K562 (cell line): ENCODE data around the gene CD84. TPM values are rescaled to one million over a fixed set of nuclear protein-coding genes. Genes with fewer than 3 reads are reported as not detected.

Experiments used
- MEIS2 ChIP-seq: fragments of 450-650 bp; IDR thresholded peaks from 2 replicates; pipeline ENCODE4 v1.6.1; 2014; ENCODE audit warnings: mild to moderate bottlenecking; ENCODE audit not compliant: partially characterized antibody
- MYNN ChIP-seq, 2 experiments: sonication (generic); formaldehyde crosslinking in 1 of 2; IDR thresholded peaks; 2 replicates each; pipeline versions ENCODE4 v1.5.0 to v1.6.1; 2016 to 2020; ENCODE audit warnings: antibody characterized with exemption in 1 of 2, missing genetic modification reagents in 1 of 2
- SMAD2 ChIP-seq: fragments of 150-350 bp; IDR thresholded peaks from 2 replicates; pipeline ENCODE4 v1.6.1; 2014; ENCODE audit warnings: low read depth, mild to moderate bottlenecking, low read length
- SMARCC2 ChIP-seq: fragments of 450-650 bp; IDR thresholded peaks from 2 replicates; pipeline ENCODE4 v1.6.1; 2017; ENCODE audit warnings: antibody characterized with exemption, moderate library complexity, mild to moderate bottlenecking, low read depth
- TGIF2 ChIP-seq: sonication (generic); formaldehyde crosslinking; IDR thresholded peaks from 2 replicates; pipeline ENCODE4 v1.8.1; 2022; ENCODE audit warnings: mild to moderate bottlenecking, missing genetic modification reagents, moderate library complexity
- ZNF174 ChIP-seq: fragments of 250-450 bp; sonication (Bioruptor Pico); IDR thresholded peaks from 2 replicates; pipeline ENCODE4 v1.4.0; 2020; ENCODE audit warnings: mild to moderate bottlenecking
- ZNF311 ChIP-seq: fragments of 250-450 bp; sonication (Bioruptor Pico); IDR thresholded peaks from 2 replicates; pipeline ENCODE4 v1.4.0; 2020; ENCODE audit warnings: mild to moderate bottlenecking, moderate library complexity
- polyA plus RNA-seq, 8 experiments: library from polyadenylated mRNA; depleted of rRNA in 4 of 8; stranded (reverse) in 5 of 8; unstranded in 3 of 8; fragments of >200 nt; fragmentation: Nextera tagmentation in 2 of 8; fragmentation: Illumina TruSeq in 1 of 8; extraction: Ambion mirVana in 2 of 8; extraction: Trizol in 1 of 8; gene quantifications; 2 replicates each; pipeline versions ENCODE4 v1.2.1 to v1.2.3, GENCODE V29; 2011 to 2014; ENCODE audit warnings: inconsistent platforms in 1 of 8, missing spikeins in 1 of 8
- total RNA-seq, 7 experiments: library from RNA; depleted of rRNA in 6 of 7; stranded (reverse); fragments of >200 nt in 6 of 7; fragmentation: Illumina TruSeq in 2 of 7; extraction: Trizol in 2 of 7; gene quantifications; 2 replicates each; pipeline versions ENCODE4 v1.2.1 to v1.2.3, GENCODE V29; 2011 to 2021; ENCODE audit warnings: low replicate concordance in 1 of 7
- TF ChIP-seq, protein P1 (sequence below), 2 experiments: fragments of 450-650 bp in 1 of 2; sonication (generic) in 1 of 2; formaldehyde crosslinking in 1 of 2; IDR thresholded peaks; 2 replicates each; pipeline versions ENCODE4 v1.7.1 to v1.9.0; 2016 to 2022; ENCODE audit warnings: inconsistent platforms in 1 of 2, mild to moderate bottlenecking in 1 of 2, missing genetic modification reagents in 1 of 2
- TF ChIP-seq, protein P2 (sequence below): conservative IDR thresholded peaks from 2 replicates; pipeline ENCODE4 v1.6.1; 2011; ENCODE audit warnings: low read depth, mild to moderate bottlenecking, low read length; ENCODE audit not compliant: control insufficient read depth
- TF ChIP-seq, protein P3 (sequence below): sonication (generic); formaldehyde crosslinking; IDR thresholded peaks from 2 replicates; pipeline ENCODE4 v1.8.1; 2023; ENCODE audit warnings: missing genetic modification reagents, mild to moderate bottlenecking, borderline replicate concordance

The CD84 gene
- total and polyA plus RNA-seq, 9 of the 15 experiments (the other 6 are each of a cell fraction or from before 2014, with no cell fraction given): 0.82 to 6.8 (median 2.0) TPM

DNA sequence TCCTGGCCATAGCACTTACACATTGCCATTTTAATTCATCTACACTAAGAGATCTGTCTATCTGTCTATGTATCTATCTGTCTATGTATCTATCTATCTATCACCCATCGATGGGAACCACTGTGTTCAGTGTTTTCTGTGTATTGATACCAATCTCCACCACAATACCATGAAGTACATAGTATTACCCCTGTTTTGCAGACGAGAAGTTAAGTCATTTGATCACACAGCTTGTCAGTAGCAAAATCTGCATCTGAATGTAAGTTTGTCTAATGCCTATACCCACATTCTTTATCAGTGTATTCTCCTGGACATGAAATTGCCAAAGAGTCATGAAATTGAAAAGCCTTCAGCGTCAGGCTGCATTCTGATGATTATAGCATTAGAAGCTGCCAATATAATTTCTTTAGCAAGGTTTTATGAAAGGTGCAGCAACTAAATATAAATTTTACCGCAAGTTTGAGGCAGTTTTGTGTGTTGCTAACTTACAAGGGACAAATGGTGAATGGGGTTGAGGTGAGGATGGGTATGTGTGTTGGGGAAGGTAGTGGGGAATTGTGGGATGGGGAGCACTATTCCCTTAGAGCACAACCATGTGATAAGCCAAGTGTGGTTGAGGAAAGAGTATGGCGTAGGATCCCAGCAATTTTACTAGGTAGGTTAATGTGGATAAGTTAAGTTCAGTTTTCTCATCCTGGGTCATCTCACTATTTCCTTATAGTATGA is 43.4 kb upstream of the CD84 start (continued):
- TF ChIP-seq, protein P1, sequence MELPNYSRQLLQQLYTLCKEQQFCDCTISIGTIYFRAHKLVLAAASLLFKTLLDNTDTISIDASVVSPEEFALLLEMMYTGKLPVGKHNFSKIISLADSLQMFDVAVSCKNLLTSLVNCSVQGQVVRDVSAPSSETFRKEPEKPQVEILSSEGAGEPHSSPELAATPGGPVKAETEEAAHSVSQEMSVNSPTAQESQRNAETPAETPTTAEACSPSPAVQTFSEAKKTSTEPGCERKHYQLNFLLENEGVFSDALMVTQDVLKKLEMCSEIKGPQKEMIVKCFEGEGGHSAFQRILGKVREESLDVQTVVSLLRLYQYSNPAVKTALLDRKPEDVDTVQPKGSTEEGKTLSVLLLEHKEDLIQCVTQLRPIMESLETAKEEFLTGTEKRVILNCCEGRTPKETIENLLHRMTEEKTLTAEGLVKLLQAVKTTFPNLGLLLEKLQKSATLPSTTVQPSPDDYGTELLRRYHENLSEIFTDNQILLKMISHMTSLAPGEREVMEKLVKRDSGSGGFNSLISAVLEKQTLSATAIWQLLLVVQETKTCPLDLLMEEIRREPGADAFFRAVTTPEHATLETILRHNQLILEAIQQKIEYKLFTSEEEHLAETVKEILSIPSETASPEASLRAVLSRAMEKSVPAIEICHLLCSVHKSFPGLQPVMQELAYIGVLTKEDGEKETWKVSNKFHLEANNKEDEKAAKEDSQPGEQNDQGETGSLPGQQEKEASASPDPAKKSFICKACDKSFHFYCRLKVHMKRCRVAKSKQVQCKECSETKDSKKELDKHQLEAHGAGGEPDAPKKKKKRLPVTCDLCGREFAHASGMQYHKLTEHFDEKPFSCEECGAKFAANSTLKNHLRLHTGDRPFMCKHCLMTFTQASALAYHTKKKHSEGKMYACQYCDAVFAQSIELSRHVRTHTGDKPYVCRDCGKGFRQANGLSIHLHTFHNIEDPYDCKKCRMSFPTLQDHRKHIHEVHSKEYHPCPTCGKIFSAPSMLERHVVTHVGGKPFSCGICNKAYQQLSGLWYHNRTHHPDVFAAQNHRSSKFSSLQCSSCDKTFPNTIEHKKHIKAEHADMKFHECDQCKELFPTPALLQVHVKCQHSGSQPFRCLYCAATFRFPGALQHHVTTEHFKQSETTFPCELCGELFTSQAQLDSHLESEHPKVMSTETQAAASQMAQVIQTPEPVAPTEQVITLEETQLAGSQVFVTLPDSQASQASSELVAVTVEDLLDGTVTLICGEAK (IDR thresholded peaks at IDR 0.05): no peak
- TF ChIP-seq, protein P1 (CRISPR knock-in tag; IDR thresholded peaks at IDR 0.05): no peak
- TF ChIP-seq TGIF2: no peak
- TF ChIP-seq MYNN (IDR thresholded peaks at IDR 0.05): no peak
- no peak for TF ChIP-seq MYNN (CRISPR knock-in tag; IDR thresholded peaks at IDR 0.05)
- no peak for TF ChIP-seq MEIS2
- no peak for TF ChIP-seq SMARCC2
- TF ChIP-seq, protein P2, sequence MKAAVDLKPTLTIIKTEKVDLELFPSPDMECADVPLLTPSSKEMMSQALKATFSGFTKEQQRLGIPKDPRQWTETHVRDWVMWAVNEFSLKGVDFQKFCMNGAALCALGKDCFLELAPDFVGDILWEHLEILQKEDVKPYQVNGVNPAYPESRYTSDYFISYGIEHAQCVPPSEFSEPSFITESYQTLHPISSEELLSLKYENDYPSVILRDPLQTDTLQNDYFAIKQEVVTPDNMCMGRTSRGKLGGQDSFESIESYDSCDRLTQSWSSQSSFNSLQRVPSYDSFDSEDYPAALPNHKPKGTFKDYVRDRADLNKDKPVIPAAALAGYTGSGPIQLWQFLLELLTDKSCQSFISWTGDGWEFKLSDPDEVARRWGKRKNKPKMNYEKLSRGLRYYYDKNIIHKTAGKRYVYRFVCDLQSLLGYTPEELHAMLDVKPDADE: no peak
- TF ChIP-seq, protein P3, sequence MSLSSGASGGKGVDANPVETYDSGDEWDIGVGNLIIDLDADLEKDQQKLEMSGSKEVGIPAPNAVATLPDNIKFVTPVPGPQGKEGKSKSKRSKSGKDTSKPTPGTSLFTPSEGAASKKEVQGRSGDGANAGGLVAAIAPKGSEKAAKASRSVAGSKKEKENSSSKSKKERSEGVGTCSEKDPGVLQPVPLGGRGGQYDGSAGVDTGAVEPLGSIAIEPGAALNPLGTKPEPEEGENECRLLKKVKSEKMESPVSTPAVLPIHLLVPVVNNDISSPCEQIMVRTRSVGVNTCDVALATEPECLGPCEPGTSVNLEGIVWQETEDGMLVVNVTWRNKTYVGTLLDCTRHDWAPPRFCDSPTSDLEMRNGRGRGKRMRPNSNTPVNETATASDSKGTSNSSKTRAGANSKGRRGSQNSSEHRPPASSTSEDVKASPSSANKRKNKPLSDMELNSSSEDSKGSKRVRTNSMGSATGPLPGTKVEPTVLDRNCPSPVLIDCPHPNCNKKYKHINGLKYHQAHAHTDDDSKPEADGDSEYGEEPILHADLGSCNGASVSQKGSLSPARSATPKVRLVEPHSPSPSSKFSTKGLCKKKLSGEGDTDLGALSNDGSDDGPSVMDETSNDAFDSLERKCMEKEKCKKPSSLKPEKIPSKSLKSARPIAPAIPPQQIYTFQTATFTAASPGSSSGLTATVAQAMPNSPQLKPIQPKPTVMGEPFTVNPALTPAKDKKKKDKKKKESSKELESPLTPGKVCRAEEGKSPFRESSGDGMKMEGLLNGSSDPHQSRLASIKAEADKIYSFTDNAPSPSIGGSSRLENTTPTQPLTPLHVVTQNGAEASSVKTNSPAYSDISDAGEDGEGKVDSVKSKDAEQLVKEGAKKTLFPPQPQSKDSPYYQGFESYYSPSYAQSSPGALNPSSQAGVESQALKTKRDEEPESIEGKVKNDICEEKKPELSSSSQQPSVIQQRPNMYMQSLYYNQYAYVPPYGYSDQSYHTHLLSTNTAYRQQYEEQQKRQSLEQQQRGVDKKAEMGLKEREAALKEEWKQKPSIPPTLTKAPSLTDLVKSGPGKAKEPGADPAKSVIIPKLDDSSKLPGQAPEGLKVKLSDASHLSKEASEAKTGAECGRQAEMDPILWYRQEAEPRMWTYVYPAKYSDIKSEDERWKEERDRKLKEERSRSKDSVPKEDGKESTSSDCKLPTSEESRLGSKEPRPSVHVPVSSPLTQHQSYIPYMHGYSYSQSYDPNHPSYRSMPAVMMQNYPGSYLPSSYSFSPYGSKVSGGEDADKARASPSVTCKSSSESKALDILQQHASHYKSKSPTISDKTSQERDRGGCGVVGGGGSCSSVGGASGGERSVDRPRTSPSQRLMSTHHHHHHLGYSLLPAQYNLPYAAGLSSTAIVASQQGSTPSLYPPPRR (CRISPR knock-in tag): no peak
- TF ChIP-seq SMAD2: no peak
- no peak for TF ChIP-seq ZNF311 (CRISPR knock-in tag)
- no peak for TF ChIP-seq ZNF174 (CRISPR knock-in tag)
